Limb (tissue), 2 donors: ENCODE data around the gene HNRNPUL1.
A peak's percentile ranks its signal among the peaks of the same experiment; 100 is the strongest.
"Not testable (repeated sequence)": the region's sequence is repeated elsewhere in the genome, so short reads cannot be mapped to it uniquely, and the experiment has no call there.

Experiments
- DNase-seq, 2 donors: peaks; one replicate each; pipeline ENCODE4 v3.0.0-alpha.2; 2016; ENCODE audit errors: extremely low spot score in 2 of 2

HNRNPUL1 gene

GRCh38 chr19:41276231-41276630 lies 12.1 kb downstream of the HNRNPUL1 start:
- no peak for DNase-seq

GRCh38 chr19:41278478-41278877 lies 14.3 kb downstream of the HNRNPUL1 start:
- DNase-seq: no peak

- DNase-seq: no peak
These were observed 24.7 kb downstream of the HNRNPUL1 start for GRCh38 chr19:41288673-41289530.

GRCh38 chr19:41289814-41290213 lies 25.6 kb downstream of the HNRNPUL1 start:
- DNase-seq: not testable (repeated sequence)

GRCh38 chr19:41294393-41294792 lies 30.2 kb downstream of the HNRNPUL1 start:
- no peak for DNase-seq

GRCh38 chr19:41295499-41295898 lies 31.3 kb downstream of the HNRNPUL1 start:
- no peak for DNase-seq

- DNase-seq: no peak
These were observed 32.3 kb downstream of the HNRNPUL1 start for GRCh38 chr19:41296433-41296871.

GRCh38 chr19:41297628-41298347 lies 33.6 kb downstream of the HNRNPUL1 start:
- no peak for DNase-seq

- peak; percentile 75 to 86 for DNase-seq
These were observed 34.3 kb downstream of the HNRNPUL1 start for GRCh38 chr19:41298348-41298964.

GRCh38 chr19:41299046-41299754 lies 35.0 kb downstream of the HNRNPUL1 start:
- no peak for DNase-seq

GRCh38 chr19:41299755-41300089 lies 35.5 kb downstream of the HNRNPUL1 start:
- DNase-seq: peak in 1 of 2 donors; percentile 53

- no peak for DNase-seq
These were observed 36.4 kb downstream of the HNRNPUL1 start for GRCh38 chr19:41300555-41300954.

- no peak for DNase-seq
These were observed 38.6 kb downstream of the HNRNPUL1 start for GRCh38 chr19:41302624-41303351.

- no peak for DNase-seq
These were observed 39.8 kb downstream of the HNRNPUL1 start for GRCh38 chr19:41303954-41304353.

- no peak for DNase-seq
These were observed 40.7 kb downstream of the HNRNPUL1 start for GRCh38 chr19:41304706-41305483.

GRCh38 chr19:41305927-41306793 lies 42.0 kb downstream of the HNRNPUL1 start:
- DNase-seq: no peak

GRCh38 chr19:41307090-41307875 lies 43.1 kb downstream of the HNRNPUL1 start:
- DNase-seq: no peak

GRCh38 chr19:41307954-41308449 lies 43.8 kb downstream of the HNRNPUL1 start:
- no peak for DNase-seq
